Measurements from ENCODE around the gene TRPM1.

The TRPM1 gene

DNA sequence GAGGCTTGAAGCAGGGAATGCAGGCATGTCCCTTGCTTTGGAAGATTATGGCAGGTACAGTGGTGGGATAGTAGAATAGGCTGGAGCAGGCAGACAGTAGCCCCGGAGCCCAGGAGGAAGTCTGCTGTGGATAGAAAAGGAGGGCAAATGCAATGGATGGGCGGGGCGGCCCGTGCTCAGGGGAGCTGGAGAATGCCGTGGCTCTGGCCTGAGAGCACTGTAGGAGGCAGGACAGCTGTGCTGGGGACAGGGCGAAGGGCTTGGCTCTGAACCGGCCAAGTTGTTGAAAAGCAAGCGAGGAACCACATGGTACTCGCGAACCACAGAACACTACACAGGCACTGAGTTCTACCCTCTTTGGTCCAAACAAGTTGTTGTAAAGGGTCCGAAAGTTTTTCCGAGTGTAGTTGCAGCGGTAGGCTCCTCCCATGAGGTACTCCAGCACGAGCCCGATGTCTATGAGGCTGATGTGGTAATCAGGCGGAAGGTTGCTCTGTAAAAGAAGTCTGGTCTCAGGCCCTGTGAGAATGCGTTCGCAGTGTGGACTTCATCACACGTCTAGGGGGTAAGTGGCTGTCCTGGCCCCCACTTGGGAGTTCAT is 54.7 kb downstream of the TRPM1 start:
- H3K27ac ChIP-seq (ENCODE audit: extremely low read depth, low read depth, low read length): no peak overlapping the region
- H3K4me3 ChIP-seq (ENCODE audit: low read depth, low read length): no peak overlapping the region
- H3K9me3 ChIP-seq (ENCODE audit: control insufficient read depth, insufficient read depth, low read depth, low read length): no peaks in the 10 kb centered on the region
- no peaks in the 10 kb centered on the region for H3K4me1 ChIP-seq (ENCODE audit: control insufficient read depth, insufficient read depth, low read length)
- POLR2A ChIA-PET: no interaction called here
- TF ChIP-seq, protein P1, sequence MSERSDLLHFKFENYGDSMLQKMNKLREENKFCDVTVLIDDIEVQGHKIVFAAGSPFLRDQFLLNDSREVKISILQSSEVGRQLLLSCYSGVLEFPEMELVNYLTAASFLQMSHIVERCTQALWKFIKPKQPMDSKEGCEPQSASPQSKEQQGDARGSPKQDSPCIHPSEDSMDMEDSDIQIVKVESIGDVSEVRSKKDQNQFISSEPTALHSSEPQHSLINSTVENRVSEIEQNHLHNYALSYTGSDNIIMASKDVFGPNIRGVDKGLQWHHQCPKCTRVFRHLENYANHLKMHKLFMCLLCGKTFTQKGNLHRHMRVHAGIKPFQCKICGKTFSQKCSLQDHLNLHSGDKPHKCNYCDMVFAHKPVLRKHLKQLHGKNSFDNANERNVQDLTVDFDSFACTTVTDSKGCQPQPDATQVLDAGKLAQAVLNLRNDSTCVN (tag by site-specific recombination; optimal IDR thresholded peaks at IDR 0.05): no peak
- no peak for TF ChIP-seq ZEB2 (tag by site-specific recombination; IDR thresholded peaks at IDR 0.05)
- no peak for TF ChIP-seq ZNF221 (tag by site-specific recombination; IDR thresholded peaks at IDR 0.05; ENCODE audit: borderline replicate concordance)
- TF ChIP-seq YY1 (tag by site-specific recombination; IDR thresholded peaks at IDR 0.05): no peak
- TF ChIP-seq, protein P2, sequence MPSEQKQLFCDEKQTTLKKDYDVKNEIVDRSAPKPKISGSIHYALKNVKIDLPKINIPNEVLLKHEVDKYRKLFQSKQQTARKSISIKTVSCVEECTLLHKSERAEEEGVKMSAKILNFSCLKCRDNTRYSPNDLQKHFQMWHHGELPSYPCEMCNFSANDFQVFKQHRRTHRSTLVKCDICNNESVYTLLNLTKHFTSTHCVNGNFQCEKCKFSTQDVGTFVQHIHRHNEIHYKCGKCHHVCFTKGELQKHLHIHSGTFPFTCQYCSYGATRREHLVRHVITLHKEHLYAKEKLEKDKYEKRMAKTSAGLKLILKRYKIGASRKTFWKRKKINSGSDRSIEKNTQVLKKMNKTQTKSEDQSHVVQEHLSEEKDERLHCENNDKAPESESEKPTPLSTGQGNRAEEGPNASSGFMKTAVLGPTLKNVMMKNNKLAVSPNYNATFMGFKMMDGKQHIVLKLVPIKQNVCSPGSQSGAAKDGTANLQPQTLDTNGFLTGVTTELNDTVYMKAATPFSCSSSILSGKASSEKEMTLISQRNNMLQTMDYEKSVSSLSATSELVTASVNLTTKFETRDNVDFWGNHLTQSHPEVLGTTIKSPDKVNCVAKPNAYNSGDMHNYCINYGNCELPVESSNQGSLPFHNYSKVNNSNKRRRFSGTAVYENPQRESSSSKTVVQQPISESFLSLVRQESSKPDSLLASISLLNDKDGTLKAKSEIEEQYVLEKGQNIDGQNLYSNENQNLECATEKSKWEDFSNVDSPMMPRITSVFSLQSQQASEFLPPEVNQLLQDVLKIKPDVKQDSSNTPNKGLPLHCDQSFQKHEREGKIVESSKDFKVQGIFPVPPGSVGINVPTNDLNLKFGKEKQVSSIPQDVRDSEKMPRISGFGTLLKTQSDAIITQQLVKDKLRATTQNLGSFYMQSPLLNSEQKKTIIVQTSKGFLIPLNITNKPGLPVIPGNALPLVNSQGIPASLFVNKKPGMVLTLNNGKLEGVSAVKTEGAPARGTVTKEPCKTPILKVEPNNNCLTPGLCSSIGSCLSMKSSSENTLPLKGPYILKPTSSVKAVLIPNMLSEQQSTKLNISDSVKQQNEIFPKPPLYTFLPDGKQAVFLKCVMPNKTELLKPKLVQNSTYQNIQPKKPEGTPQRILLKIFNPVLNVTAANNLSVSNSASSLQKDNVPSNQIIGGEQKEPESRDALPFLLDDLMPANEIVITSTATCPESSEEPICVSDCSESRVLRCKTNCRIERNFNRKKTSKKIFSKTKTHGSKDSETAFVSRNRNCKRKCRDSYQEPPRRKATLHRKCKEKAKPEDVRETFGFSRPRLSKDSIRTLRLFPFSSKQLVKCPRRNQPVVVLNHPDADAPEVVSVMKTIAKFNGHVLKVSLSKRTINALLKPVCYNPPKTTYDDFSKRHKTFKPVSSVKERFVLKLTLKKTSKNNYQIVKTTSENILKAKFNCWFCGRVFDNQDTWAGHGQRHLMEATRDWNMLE (tag by site-specific recombination; conservative IDR thresholded peaks at IDR 0.05; ENCODE audit: low read depth): no peak
- no peak for TF ChIP-seq ZSCAN23 (tag by site-specific recombination; IDR thresholded peaks at IDR 0.05)
- CTCF ChIA-PET: interaction anchor here (0.6 kb wide), 1 partner anchor 21 kb away, joined by 4 read pairs; no protein-coding TSS in a partner anchor
- H3K36me3 ChIP-seq (ENCODE audit: control insufficient read depth in 2 of 2, insufficient read depth in 1 of 2, low read length in 2 of 2): no peaks in the 10 kb centered on the region

DNA sequence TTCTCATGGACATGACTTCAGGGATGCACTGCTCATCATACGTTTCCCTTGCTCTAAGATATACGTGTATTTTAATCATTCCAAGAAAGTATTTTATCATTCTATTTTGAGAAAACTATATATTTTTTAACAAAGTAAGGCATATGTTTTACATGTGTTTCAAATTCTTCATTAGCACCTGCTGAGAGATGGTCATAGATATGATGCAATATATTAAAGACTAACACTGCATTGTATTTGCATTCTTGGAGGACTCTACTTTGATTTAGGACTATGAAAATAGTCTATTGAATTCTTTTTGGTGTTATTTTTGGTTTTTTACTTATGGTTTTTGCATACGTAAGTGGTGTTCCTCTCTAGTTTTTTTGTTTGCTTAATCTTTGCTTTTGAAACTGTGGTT is 55.9 kb downstream of the TRPM1 start:
- POLR2A ChIA-PET: no interaction called here
- no peak overlapping the region for H3K4me3 ChIP-seq (ENCODE audit: low read depth, low read length)
- TF ChIP-seq ZBTB20 (tag by site-specific recombination; IDR thresholded peaks at IDR 0.05): no peak
- TF ChIP-seq, protein P3, sequence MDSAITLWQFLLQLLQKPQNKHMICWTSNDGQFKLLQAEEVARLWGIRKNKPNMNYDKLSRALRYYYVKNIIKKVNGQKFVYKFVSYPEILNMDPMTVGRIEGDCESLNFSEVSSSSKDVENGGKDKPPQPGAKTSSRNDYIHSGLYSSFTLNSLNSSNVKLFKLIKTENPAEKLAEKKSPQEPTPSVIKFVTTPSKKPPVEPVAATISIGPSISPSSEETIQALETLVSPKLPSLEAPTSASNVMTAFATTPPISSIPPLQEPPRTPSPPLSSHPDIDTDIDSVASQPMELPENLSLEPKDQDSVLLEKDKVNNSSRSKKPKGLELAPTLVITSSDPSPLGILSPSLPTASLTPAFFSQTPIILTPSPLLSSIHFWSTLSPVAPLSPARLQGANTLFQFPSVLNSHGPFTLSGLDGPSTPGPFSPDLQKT (IDR thresholded peaks at IDR 0.05; ENCODE audit: borderline replicate concordance, low read depth, low read length): no peak
- no peak for TF ChIP-seq OSR2 (tag by site-specific recombination; IDR thresholded peaks at IDR 0.05)
- TF ChIP-seq, protein P4, sequence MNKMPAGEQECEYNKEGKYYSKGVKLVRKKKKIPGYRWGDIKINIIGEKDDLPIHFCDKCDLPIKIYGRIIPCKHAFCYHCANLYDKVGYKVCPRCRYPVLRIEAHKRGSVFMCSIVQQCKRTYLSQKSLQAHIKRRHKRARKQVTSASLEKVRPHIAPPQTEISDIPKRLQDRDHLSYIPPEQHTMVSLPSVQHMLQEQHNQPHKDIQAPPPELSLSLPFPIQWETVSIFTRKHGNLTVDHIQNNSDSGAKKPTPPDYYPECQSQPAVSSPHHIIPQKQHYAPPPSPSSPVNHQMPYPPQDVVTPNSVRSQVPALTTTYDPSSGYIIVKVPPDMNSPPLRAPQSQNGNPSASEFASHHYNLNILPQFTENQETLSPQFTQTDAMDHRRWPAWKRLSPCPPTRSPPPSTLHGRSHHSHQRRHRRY (tag by site-specific recombination; IDR thresholded peaks at IDR 0.05): no peak
- TF ChIP-seq, protein P2 (tag by site-specific recombination; conservative IDR thresholded peaks at IDR 0.05; ENCODE audit: low read depth): no peak
- TF ChIP-seq, protein P5, sequence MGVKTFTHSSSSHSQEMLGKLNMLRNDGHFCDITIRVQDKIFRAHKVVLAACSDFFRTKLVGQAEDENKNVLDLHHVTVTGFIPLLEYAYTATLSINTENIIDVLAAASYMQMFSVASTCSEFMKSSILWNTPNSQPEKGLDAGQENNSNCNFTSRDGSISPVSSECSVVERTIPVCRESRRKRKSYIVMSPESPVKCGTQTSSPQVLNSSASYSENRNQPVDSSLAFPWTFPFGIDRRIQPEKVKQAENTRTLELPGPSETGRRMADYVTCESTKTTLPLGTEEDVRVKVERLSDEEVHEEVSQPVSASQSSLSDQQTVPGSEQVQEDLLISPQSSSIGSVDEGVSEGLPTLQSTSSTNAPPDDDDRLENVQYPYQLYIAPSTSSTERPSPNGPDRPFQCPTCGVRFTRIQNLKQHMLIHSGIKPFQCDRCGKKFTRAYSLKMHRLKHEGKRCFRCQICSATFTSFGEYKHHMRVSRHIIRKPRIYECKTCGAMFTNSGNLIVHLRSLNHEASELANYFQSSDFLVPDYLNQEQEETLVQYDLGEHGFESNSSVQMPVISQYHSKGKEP (tag by site-specific recombination; IDR thresholded peaks at IDR 0.05): no peak
- CTCF ChIA-PET: no interaction called here
- no peaks in the 10 kb centered on the region for H3K4me1 ChIP-seq (ENCODE audit: control insufficient read depth, insufficient read depth, low read length)
- no peaks in the 10 kb centered on the region for H3K36me3 ChIP-seq (ENCODE audit: control insufficient read depth in 2 of 2, insufficient read depth in 1 of 2, low read length in 2 of 2)
- H3K9me3 ChIP-seq (ENCODE audit: control insufficient read depth, insufficient read depth, low read depth, low read length): no peaks in the 10 kb centered on the region
- no peak overlapping the region for H3K27ac ChIP-seq (ENCODE audit: extremely low read depth, low read depth, low read length)
